Ramos (cell line): ENCODE measurements around the gene JAZF1.

Experiments
- in situ Hi-C: fragments of 300-500 bp; cut with MboI; formaldehyde crosslinking; loops from one replicate; pipeline ENCODE4 v1.14.3; 2022; ENCODE audit warnings: low sequenced_read_pairs; ENCODE audit not compliant: unreplicated experiment

Gene JAZF1

DNA sequence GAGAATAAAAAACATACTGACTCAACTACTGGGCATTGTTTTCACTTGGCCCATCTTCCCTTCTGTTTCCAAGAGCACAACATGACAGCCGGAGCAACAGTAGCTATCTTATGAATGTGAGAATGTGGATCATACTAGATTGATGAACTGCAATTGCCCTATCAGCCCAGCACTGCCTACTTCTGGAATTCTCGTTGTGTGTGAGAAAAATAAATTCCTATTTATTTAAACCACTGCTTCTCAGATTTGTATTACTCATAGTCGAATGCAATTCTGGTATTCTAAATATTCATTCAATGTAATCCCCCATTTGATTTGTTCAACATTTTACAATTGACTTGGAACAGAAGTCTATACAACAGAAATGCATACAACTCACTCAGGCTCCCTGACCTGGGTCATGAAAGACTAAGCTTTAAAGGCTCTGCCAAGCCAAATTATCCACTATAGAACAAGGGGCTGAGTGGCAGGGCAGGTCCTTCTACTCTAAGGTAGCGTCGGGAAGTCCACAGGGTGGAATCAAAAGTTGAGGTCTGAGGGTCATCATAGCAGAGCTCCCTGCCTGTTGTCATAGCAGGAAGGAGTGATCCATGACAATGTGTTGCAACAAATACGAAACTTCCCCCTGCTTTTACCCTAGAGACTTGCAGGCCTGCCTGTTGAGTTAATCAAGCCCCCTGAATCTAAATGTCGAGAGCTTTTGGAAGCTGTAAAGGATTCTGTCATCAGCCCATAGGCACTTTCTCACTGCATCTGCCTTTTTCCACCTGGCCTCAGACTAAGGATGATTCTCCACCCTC, 12.4 kb upstream of the JAZF1 start:
- in situ Hi-C loops, result no loop called here

GRCh38 chr7:28191751-28192150, 11.2 kb upstream of the JAZF1 start:
- in situ Hi-C loops, result no loop called here

DNA sequence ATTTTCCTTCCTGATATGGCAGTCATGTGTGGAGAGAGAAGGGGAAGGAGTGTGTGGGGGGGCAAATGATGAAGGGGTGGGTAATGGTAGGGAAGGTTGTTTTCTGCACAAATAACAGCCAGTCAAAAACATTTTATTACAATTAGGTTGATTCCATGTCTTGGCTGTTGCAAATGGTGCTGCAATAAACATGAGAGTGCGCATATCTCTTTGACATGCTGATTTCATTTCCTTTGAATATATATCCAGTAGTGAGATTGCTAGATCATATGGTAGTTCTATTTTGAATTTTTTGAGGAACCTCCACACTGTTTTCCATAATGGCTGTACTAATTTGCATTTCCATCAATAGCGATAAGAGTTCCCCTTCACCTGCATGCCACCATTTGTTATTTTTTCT, 10.6 kb upstream of the JAZF1 start:
- in situ Hi-C loops, result no loop called here

DNA sequence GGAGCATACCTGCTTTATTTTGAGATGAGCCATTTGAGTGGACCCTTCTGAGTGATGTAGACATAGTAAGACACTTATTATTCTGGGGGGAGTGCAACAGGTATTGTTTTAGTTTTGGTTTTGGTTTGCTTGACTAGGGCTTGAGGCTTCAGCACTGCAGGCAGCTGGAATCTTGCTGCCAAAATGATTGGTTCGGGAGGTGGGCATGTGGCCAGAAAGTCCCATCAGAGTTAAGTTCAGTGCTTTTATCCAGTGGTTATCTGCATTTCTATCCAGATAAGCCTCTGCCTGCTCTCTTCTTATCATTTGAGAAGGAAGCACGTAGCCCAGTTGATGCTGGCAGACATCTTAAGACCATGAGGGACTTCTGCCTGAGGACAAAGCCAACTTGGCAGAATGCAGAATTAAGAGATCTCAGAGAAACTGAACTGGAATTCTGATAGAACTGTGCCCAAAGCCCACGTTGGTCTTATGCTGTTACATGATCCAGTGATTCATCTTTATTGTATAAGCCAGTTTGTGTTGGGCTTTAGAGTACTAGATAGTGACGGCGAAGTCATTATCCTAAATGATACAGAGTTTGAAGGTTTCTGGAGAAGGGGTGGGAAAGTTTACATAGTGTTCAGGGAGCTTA, 9.6 kb upstream of the JAZF1 start:
- in situ Hi-C loops, result no loop called here

DNA sequence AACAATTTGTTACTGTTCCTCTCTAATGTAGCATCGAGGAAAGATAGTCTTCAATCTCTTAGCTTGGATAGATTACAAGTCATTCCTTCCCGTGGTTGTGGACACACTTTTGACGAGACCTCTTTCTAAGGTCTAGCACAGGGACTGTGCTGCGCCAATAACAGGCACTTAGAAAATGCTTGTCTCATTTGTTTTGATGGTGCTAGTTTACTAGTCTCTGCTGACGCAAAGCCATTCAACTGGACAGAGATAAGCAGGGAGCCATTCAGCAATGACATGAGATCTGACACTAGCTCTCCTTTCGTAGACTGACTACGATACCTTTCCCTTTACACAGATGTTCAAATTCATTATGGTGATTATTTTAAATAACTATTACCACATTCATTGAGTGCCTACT, 6.4 kb upstream of the JAZF1 start:
- in situ Hi-C loops, result no loop called here

GRCh38 chr7:28183627-28184026, 3.0 kb upstream of the JAZF1 start:
- in situ Hi-C loops, result no loop called here

DNA sequence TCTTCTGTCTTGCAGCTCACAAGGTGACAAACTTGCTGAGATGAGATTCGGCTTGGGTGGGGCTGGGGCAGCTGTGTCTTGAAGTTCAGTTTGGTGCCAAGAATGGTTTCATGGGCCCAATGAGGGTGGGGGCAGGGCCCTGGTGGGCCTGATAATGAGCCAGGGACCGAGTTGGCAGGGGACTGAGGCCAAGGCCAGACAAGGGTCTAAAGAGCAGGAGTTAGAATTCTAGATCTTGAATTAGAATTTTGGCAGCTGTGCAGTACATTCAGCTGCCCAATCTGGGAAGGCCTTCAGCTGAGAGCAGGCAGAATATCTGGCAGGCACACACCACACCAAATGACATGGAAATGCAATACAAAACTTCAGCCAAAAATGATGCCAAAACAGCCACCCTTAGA, 1.5 kb upstream of the JAZF1 start:
- in situ Hi-C loops, result no loop called here

GRCh38 chr7:28181416-28181815, 821 bp upstream of the JAZF1 start:
- in situ Hi-C loops, result no loop called here

DNA sequence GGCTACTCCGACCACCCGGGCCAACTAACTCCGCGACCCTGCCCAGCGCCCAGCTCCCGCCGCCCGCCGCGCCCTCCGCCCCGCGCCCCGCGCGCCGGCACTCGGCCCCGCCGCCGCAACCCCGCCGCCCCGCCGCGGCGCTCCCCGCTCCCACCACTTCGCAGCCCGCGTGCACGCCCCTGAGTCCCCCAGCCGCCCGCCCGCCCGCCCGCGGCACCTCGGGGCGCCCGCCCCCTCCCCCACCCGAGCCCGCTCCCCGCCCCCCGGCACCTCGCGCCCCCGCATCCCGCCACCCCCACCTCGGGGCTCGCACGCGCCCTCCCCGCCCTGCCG, 598 bp downstream of the JAZF1 start:
- in situ Hi-C loops, result no loop called here

DNA sequence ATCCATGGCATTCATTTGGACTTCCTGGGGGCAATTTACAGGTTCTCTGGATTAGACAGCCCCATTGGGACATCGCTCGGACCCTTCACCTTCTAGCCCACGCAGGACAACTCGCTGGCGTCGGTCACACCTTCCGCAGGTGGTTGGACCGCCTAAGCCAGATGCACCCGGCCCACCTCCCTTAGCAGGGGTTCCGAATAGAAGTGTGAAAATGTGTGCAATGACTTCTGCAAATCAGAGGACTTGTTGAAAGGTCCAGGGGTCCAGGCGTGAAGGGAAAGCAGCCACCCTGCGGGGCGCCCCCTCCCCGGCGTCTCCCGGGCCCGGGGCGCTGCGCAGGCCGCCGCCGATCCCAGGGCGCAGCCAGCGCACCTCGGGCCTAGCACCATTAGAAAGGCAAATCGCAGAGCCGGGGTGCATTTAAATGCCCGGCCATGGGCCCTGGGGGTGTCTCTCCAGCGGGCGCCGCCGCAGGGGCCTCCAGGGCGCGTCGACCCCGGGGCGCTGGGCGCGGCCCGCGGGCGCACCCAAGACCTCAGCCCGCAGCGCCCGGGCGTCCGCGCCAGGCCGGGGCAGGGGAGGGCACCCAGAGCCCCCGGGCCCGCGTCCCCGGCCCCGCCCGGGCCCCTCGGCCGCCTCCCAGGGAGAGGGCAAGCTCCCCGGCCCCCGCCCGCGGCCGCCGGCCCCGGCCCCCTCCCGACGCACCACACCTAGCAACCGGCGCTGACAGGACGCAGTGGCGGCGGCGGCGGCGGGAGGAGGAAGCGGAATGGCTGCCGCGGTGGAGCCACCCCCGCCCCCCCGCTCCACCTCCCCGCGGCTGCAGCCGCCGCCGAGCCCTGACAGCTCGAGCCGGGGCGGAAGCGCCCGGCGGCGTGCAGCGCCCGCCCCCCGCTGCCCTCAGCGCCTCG, 1.2 kb downstream of the JAZF1 start:
- in situ Hi-C loops, result no loop called here

- in situ Hi-C loops, result no loop called here
Observed at GRCh38 chr7:28178599-28178998, 2.0 kb downstream of the JAZF1 start.

DNA sequence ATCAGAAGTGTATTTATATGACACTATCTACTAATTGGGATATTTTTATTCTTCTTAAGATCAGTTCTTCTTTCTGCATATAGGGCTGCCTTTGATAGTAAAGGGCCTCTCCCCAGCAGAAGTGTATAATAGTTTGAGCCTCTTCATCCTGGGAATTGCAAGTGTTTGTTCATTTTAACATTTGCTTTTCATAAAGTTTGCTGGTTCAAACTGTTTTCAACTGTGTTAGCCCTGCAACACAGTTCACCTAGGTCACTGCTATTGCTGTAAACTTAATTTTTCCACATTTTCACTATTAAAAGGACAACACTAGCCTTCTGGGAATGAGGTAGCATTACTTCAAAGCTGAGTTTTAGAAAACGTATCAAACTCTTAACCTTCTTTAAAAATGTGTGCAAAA, 2.8 kb downstream of the JAZF1 start:
- in situ Hi-C loops, result no loop called here

DNA sequence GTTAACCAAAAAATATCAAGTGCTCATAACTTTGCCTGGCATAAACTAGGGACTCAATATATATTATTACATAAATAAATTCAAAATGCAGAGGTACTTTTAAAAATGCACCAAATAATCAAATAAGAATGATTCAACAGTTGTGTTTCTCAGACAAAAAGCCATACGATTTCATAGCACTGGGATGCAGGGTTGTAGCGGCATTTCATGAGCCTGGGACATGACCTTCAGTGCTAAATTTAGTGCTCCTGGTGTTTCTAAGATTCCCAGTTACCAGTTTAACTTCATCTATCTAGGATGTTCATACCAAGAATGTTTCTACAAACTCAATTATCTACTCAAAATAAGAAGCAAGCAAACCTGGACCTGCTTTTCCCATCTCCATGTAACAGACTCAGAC, 4.0 kb downstream of the JAZF1 start:
- in situ Hi-C loops, result no loop called here

GRCh38 chr7:28176174-28176573, 4.4 kb downstream of the JAZF1 start:
- in situ Hi-C loops, result no loop called here

- in situ Hi-C loops, result loop anchor here (25.0 kb wide), 1 partner anchor 2013 kb away; the partner anchor contains the start of gene NFE2L3
Observed at GRCh38 chr7:28174901-28175661, 5.5 kb downstream of the JAZF1 start.

DNA sequence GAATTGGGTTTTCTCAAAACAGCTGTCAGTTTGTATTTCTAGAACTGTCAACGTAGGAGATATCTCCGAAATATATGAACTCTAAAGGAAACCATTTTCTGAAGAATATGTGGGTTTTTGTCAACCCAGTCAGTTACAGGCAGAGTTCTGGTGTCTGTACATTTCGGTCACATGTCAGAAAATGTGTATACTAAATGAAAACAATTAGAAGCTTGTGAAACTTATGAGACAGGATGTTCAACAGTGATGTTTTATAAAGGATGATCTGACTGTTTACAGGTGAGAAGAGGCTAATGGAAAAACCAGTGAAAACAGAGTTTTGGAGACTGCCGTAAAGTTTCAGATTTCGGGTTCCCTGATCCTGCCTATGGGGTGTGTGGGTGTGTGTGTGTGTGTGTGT, 6.2 kb downstream of the JAZF1 start:
- in situ Hi-C loops, result loop anchor here (25.0 kb wide), 1 partner anchor 2012 kb away; the partner anchor contains the start of gene NFE2L3

- in situ Hi-C loops, result loop anchor here (25.0 kb wide), 1 partner anchor 2011 kb away; the partner anchor contains the start of gene NFE2L3
Observed at GRCh38 chr7:28173531-28173930, 7.1 kb downstream of the JAZF1 start.

GRCh38 chr7:28172958-28173357, 7.6 kb downstream of the JAZF1 start:
- in situ Hi-C loops, result loop anchor here (25.0 kb wide), 1 partner anchor 2011 kb away; the partner anchor contains the start of gene NFE2L3

DNA sequence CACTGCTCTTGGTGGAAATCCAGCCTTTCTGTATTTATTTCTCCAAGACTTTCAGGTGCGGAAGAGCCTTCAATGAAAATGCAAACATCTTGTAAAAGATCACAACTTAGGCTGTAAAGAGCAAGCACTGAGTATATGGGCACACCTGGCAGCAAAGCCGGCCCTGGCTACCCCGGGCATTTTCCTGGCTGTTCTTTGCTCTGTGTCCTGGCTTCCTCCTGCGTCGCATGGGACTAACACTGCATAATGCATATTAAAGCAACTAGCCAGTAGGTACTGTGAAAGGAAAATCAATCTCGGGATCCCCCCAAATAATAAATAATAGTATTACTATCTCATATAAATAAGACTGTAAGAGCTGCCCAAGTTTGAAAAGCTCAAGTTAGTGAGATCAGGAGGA, 9.9 kb downstream of the JAZF1 start:
- in situ Hi-C loops, result loop anchor here (25.0 kb wide), 1 partner anchor 2008 kb away; the partner anchor contains the start of gene NFE2L3

DNA sequence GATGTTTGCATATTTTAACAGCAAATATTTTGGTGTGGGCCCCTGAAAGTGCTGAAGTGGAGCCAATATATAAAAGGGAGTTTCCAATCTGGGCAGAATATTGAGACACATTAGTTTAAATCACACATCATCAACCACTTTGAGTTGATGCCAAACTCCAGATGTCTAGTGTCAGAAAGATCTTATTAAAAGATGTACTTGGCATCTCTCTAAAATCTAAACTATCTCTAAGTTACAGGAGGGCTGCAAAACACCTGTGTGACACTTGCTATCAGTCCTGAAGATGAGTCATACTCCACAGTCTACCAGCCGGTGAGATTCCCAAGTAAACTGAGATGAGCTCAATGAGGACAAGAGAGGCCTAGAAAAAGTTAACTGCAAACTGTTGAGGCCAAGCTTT, 11.4 kb downstream of the JAZF1 start:
- in situ Hi-C loops, result loop anchor here (25.0 kb wide), 1 partner anchor 2007 kb away; the partner anchor contains the start of gene NFE2L3
